Right lobe of liver (tissue), 6 donors: ENCODE measurements around the gene TRAPPC6A. TPM values are rescaled to one million over a fixed set of nuclear protein-coding genes. Genes with fewer than 3 reads are reported as not detected.

Source experiments
- ATAC-seq, 4 donors: fragments of 200-7000 bp; cut with Tn5 transposase; one replicate each; pipeline ENCODE4 v1.9.1; 2020; ENCODE audit warnings: mild to moderate bottlenecking in 4 of 4, moderate library complexity in 4 of 4
- DNase-seq, 3 donors: peaks; one replicate each; pipeline ENCODE4 v3.0.0-alpha.2; 2020
- H3K27ac ChIP-seq, 3 donors: fragments of 200-600 bp; one replicate each; pipeline ENCODE4 v1.8.0; 2022
- H3K27me3 ChIP-seq, 2 donors: fragments of 200-600 bp; one replicate each; pipeline ENCODE4 v1.8.0; 2022
- H3K36me3 ChIP-seq, 4 donors: fragments of 200-600 bp; sonication (generic) in 1 of 4; one replicate each; pipeline versions ENCODE4 v1.5.1 to v1.8.0; 2017 to 2022; ENCODE audit warnings: control low read depth in 1 of 4
- H3K4me1 ChIP-seq, 4 donors: fragments of 200-600 bp; sonication (generic) in 1 of 4; one replicate each; pipeline versions ENCODE4 v1.5.1 to v1.8.0; 2017 to 2022; ENCODE audit warnings: control low read depth in 1 of 4
- H3K4me3 ChIP-seq, 3 donors: fragments of 200-600 bp; one replicate each; pipeline ENCODE4 v1.8.0; 2022
- H3K9me3 ChIP-seq, 4 donors: fragments of 200-600 bp; sonication (generic) in 1 of 4; one replicate each; pipeline versions ENCODE4 v1.5.1 to v1.8.0; 2017 to 2022; ENCODE audit warnings: control low read depth in 1 of 4
- POLR2A ChIP-seq: fragments of 450-650 bp; IDR thresholded peaks from one replicate; pipeline ENCODE4 v1.6.1; 2017; ENCODE audit warnings: antibody characterized with exemption, mild to moderate bottlenecking
- WGBS: methylation state at CpG from one replicate; pipeline ENCODE4 v1.1.6; 2018; ENCODE audit warnings: low coverage, low lambda C conversion rate; ENCODE audit not compliant: insufficient coverage; ENCODE audit errors: missing lambda C conversion rate; 5-methylcytosine and 5-hydroxymethylcytosine counted together
- intact Hi-C, 2 donors: fragments of 100-400 bp; cut with DNase I; formaldehyde crosslinking; loops; one replicate each; pipeline versions ENCODE4 v1.11.2 to v1.14.1; 2022
- total RNA-seq, 6 experiments: library from RNA; depleted of rRNA in 2 of 6; stranded (reverse); fragments of >200 nt in 2 of 6; fragmentation: NEBNext Ultra II Directional in 3 of 6; extraction: Animal tissue kit (Norgen Biotek cat#: 25700) in 3 of 6; gene quantifications; one replicate each; pipeline versions ENCODE4 v1.1.0 to v1.2.4, GENCODE V29; 2016 to 2023
- TF ChIP-seq, protein P1 (sequence below), 4 donors: fragments of 200-600 bp in 3 of 4; fragments of 450-650 bp in 1 of 4; IDR thresholded peaks; one replicate each; pipeline versions ENCODE4 v1.5.1 to v1.8.0; 2016 to 2022; ENCODE audit warnings: antibody characterized with exemption in 4 of 4, mild to moderate bottlenecking in 2 of 4
- donor health status: DM: no; HTN: yes; CAD: no.
- donor health status: DM: no; HTN: no; CAD: no.
- donor health status: DM: no; HTN: no; CAD: no.
- donor health status: DM: no; HTN: yes; CAD: no.
- donor health status: DM: no; HTN: yes; CAD: no.

Gene TRAPPC6A
- total RNA-seq, 6 experiments from 2014 or later: 13.1 to 33.3 (median 23.7) TPM

DNA sequence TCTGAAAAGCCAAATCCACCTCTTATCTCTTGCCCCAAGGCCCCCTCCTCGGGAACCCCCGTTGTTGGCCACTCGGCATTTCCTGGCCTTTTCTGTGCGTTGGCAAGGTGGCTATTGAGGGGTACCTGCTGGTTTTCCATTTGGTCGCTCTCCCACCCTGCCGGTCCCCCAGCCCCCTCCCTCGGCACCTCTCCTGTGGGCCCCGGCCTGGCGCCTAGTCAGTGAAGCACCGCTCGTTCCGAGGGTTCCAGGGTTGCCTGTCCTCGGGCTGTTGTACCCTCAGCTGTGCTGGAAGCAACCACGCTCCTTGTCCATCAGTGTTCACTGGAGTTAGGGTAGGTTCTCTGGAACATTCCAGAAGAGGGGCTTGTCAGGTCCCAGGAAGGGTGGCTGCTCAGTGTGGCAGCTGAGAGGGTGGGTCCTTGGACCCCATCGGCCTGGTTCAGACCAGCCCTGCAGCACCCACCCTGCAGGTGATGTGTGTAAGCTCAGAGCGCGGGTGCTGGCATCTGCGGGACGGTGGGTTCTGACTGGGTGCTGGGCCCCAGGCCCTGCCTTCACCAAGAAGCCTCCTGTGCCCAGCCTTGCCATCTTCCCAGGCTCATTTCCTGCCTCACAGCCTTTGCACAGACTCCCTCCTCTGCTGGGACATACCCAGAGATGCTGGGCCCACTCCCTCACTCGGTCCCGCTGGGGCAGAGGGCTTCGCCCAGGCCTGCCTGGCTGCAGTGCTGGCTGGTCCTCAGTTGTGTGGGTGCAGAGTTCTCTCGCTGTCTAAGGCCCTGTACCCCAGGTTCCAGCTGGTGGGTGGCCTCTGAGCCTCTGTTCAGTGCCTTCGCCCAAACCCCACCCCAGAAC is 38.5 kb downstream of the TRAPPC6A start:
- no peaks in the 10 kb centered on the region for H3K27me3 ChIP-seq
- intact Hi-C loops: no loop called here
- no peak for ATAC-seq
- H3K27ac ChIP-seq: no peak overlapping the region
- peaks cover 0 to 6% (median 0%) of the 10 kb centered on the region in 4 donors for H3K36me3 ChIP-seq
- H3K9me3 ChIP-seq: no peaks in the 10 kb centered on the region
- no peak for DNase-seq
- WGBS: 74% methylated on average over 3 of the region's 24 CpGs
- no peak overlapping the region for H3K4me3 ChIP-seq
- H3K4me1 ChIP-seq: no peaks in the 10 kb centered on the region
- TF ChIP-seq POLR2A: no peak
- TF ChIP-seq, protein P1, sequence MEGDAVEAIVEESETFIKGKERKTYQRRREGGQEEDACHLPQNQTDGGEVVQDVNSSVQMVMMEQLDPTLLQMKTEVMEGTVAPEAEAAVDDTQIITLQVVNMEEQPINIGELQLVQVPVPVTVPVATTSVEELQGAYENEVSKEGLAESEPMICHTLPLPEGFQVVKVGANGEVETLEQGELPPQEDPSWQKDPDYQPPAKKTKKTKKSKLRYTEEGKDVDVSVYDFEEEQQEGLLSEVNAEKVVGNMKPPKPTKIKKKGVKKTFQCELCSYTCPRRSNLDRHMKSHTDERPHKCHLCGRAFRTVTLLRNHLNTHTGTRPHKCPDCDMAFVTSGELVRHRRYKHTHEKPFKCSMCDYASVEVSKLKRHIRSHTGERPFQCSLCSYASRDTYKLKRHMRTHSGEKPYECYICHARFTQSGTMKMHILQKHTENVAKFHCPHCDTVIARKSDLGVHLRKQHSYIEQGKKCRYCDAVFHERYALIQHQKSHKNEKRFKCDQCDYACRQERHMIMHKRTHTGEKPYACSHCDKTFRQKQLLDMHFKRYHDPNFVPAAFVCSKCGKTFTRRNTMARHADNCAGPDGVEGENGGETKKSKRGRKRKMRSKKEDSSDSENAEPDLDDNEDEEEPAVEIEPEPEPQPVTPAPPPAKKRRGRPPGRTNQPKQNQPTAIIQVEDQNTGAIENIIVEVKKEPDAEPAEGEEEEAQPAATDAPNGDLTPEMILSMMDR (IDR thresholded peaks at IDR 0.05): no peak

DNA sequence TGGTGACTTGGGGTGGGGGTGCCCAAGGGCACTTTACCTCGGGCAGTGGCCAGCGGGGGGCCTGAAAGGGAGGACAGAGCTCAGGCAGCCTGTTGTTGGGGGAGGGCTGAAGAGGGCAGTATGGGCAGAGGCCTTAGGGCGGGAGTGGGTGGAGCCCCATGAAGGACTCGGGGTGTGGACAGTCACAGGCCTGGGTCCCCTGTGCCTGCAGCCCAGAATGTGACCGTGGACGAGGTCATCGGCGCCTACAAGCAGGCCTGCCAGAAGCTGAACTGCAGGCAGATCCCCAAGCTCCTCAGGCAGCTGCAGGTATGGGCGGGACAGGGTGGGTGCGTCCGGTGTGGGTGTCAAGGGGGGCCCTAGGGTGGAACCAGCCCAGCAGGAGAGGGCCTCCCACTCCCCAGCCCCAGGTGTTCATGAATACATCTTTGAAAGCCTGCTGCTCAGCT is 39.7 kb downstream of the TRAPPC6A start:
- peaks cover 0 to 6% (median 0%) of the 10 kb centered on the region in 4 donors for H3K36me3 ChIP-seq
- no peak overlapping the region for H3K27ac ChIP-seq
- H3K4me3 ChIP-seq: no peak overlapping the region
- ATAC-seq: peak in 1 of 4 donors; percentile 5
- no peaks in the 10 kb centered on the region for H3K27me3 ChIP-seq
- no peak for DNase-seq
- 70% methylated on average over 2 of the region's 11 CpGs for WGBS
- no peaks in the 10 kb centered on the region for H3K9me3 ChIP-seq
- TF ChIP-seq POLR2A: no peak
- TF ChIP-seq, protein P1 (IDR thresholded peaks at IDR 0.05): no peak
- H3K4me1 ChIP-seq: no peaks in the 10 kb centered on the region
- intact Hi-C loops: no loop called here

DNA sequence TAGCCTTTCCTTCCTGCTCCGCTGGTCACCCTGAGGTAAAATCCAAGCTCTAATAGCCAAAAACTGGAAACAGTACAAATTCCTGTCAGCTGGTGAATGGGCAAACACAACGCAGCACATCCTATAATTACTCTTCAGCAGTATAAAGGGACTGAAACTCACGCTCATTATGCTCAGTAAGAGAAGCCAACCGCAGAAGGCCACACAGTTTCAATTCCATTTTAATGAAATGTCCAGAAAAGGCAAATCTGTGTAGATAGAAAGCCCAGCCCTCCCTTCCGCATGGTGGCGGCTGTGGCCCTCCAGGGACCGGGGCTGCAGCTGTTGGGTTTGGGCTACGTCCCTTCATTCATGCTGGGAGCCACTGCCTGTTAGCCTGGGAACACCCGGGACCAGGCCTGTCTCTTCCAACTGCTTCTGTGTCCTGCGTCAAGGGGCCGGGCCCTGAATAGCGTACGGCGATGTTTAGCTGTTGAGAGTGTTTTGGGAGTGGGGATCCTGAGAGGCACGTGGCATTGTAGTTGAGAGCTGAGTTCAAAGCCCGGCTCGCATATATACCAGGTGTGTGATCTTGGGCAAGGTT is 40.8 kb downstream of the TRAPPC6A start:
- peaks cover 0 to 5% (median 0%) of the 10 kb centered on the region in 4 donors for H3K36me3 ChIP-seq

DNA sequence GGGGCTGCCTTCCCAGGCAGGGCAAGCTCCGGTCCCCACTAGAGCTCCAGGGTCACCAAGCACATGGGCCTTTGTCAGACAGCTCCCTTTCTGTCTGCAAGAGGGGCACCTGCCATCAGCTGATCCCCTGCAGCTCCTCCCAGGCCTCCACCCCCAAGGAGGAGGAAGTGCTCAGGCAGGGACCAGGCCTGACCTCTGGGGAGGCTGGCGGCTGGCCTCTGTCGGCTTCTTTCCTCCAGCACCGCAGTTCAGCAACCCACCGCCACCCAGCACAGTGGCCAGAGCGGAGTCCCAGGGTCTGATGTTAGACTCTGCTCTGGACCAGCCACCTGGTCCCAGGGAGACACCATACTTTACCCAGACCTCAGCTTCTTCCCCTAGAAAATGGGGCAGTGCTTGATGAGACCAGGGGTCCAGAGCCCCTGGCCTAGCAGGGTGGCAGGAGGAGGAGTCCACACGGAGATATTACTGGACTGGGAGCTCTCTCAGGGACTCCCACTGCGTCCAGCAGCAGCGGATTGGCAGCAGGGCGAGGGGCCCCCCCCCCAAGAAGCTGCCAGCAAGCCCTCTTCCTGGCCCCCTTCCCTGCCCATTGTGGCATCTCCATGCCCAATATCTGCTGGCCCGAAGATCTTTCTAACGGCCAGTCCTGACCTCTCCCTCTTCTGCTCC is 41.4 kb downstream of the TRAPPC6A start:
- no peaks in the 10 kb centered on the region for H3K9me3 ChIP-seq
- H3K4me3 ChIP-seq: no peak overlapping the region
- ATAC-seq (peak in 3 of 4 donors; percentile 8 to 23 (median 11)), DNase-seq (no peak)
- no peak overlapping the region for H3K27ac ChIP-seq
- no peaks in the 10 kb centered on the region for H3K36me3 ChIP-seq
- intact Hi-C loops: no loop called here
- TF ChIP-seq, protein P1 (IDR thresholded peaks at IDR 0.05): no peak
- TF ChIP-seq POLR2A: no peak
- WGBS: 64% methylated on average over 4 of the region's 12 CpGs
- no peaks in the 10 kb centered on the region for H3K4me1 ChIP-seq
- no peaks in the 10 kb centered on the region for H3K27me3 ChIP-seq

More for the DNA sequence above, 40.8 kb downstream of the TRAPPC6A start:
- intact Hi-C loops: no loop called here
- no peak overlapping the region for H3K4me3 ChIP-seq
- TF ChIP-seq POLR2A: no peak
- TF ChIP-seq, protein P1 (IDR thresholded peaks at IDR 0.05): no peak
- H3K4me1 ChIP-seq: no peaks in the 10 kb centered on the region
- H3K9me3 ChIP-seq: no peaks in the 10 kb centered on the region
- ATAC-seq: no peak
- H3K27ac ChIP-seq: no peak overlapping the region
- 71% methylated on average over 7 of the region's 17 CpGs for WGBS
- H3K27me3 ChIP-seq: no peaks in the 10 kb centered on the region
- no peak for DNase-seq
